NT2/D1 (cell line): ENCODE measurements around the gene PLEKHA4.

Source experiments
- SUZ12 ChIP-seq: IDR thresholded peaks from 2 replicates; pipeline ENCODE4 v1.6.1; 2011; ENCODE audit not compliant: insufficient read length, insufficient read depth; ENCODE audit errors: extremely low read depth
- YY1 ChIP-seq: IDR thresholded peaks from 2 replicates; pipeline ENCODE4 v1.6.1; 2011; ENCODE audit not compliant: insufficient read length, insufficient read depth
- ZNF274 ChIP-seq: IDR thresholded peaks from 2 replicates; pipeline ENCODE4 v1.6.1; 2011; ENCODE audit warnings: mild to moderate bottlenecking, low read depth, low read length

- TF ChIP-seq ZNF274, result no peak
- no peak for TF ChIP-seq YY1
- no peak for TF ChIP-seq SUZ12
These were observed 45.8 kb upstream of the PLEKHA4 start for GRCh38 chr19:48914181-48914580.
